Measurements from ENCODE around the gene SAMD11. TPM values are rescaled to one million over a fixed set of nuclear protein-coding genes. Genes with fewer than 3 reads are reported as not detected.

Gene SAMD11
- total and polyA plus RNA-seq, 2 of the 8 experiments (the other 6 are each of a cell fraction or from before 2014, with no cell fraction given) = 0.18 to 0.30 TPM

DNA sequence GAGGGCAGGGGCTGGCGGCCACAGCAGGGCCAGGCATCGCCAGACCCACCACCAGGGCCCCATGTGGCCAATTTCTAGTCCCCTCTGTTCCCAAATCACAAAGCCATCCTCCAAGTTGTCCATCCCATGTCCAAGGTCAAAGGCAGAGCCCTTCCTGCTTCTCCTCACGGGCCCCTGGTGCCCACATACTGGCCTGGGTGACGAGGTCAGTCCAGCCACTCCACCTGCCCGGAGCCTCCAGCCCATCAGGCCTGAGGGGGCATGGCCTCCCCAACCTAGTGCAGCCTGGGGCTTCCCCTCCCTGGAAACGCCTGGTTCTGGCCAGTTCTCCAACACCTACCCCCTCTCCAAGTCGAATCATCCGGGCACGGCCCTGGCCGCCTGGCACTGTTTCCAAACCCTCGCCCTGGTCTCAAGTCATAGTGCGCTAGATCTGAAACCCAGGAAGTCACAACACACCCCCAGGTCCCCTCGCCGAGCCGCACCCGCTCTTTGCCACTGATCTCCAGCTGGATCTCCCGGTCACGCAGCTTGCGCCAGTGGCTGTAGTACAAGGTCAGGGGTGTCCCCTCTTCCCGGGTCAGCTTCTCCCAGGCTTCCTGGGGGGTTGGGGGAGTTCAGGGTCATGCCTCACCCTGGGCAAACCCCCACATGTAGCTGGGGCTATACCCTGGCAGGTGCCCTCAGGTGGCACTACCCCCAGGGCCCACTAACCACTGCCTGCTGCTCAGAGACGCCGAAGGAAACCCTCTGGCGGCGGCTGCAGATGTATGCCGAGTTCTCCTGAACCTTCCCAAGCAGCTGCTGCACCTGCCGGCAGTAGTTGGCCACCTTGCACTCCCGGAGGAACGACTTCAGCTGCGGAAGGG lies 22.2 kb downstream of the SAMD11 start:
- POLR2A ChIA-PET (ENCODE audit: partially characterized antibody) = interaction anchor here (0.6 to 9.5 kb wide), 7 partner anchors 8 to 393 kb away, joined by 3 to 65 read pairs (median 3); partner anchors contain the start of gene NOC2L

More for the DNA sequence above, 22.2 kb downstream of the SAMD11 start:
- H3K56ac ChIP-seq (replicated peaks; ENCODE audit: insufficient read length, low read depth, low read length) = no peak overlapping the region
- TF ChIP-seq, protein P1, sequence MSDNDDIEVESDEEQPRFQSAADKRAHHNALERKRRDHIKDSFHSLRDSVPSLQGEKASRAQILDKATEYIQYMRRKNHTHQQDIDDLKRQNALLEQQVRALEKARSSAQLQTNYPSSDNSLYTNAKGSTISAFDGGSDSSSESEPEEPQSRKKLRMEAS (IDR thresholded peaks at IDR 0.05) = no peak
- TF ChIP-seq, protein P2, sequence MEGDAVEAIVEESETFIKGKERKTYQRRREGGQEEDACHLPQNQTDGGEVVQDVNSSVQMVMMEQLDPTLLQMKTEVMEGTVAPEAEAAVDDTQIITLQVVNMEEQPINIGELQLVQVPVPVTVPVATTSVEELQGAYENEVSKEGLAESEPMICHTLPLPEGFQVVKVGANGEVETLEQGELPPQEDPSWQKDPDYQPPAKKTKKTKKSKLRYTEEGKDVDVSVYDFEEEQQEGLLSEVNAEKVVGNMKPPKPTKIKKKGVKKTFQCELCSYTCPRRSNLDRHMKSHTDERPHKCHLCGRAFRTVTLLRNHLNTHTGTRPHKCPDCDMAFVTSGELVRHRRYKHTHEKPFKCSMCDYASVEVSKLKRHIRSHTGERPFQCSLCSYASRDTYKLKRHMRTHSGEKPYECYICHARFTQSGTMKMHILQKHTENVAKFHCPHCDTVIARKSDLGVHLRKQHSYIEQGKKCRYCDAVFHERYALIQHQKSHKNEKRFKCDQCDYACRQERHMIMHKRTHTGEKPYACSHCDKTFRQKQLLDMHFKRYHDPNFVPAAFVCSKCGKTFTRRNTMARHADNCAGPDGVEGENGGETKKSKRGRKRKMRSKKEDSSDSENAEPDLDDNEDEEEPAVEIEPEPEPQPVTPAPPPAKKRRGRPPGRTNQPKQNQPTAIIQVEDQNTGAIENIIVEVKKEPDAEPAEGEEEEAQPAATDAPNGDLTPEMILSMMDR (IDR thresholded peaks at IDR 0.05; ENCODE audit: control extremely low read depth in 1 of 3, insufficient read depth in 1 of 3, low read depth in 1 of 3, low read length in 3 of 3) = no peak
- TF ChIP-seq HDAC6 (IDR thresholded peaks at IDR 0.05; ENCODE audit: low read depth, low read length) (no peak), SIRT6 (IDR thresholded peaks at IDR 0.05; ENCODE audit: low read length) (no peak), RAD21 (IDR thresholded peaks at IDR 0.05 in 1 of 2, conservative IDR thresholded peaks at IDR 0.05 in 1 of 2; ENCODE audit: low read depth in 2 of 2, low read length in 2 of 2) (no peak)
- TF ChIP-seq, protein P3, sequence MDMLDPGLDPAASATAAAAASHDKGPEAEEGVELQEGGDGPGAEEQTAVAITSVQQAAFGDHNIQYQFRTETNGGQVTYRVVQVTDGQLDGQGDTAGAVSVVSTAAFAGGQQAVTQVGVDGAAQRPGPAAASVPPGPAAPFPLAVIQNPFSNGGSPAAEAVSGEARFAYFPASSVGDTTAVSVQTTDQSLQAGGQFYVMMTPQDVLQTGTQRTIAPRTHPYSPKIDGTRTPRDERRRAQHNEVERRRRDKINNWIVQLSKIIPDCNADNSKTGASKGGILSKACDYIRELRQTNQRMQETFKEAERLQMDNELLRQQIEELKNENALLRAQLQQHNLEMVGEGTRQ (IDR thresholded peaks at IDR 0.05; ENCODE audit: low read length) = no peak
- H3K27me3 ChIP-seq (replicated peaks in 1 of 4; ENCODE audit: control insufficient read depth in 3 of 4, extremely low read depth in 1 of 4, insufficient read depth in 3 of 4, low read length in 3 of 4) = peaks cover 22 to 29% (median 28%) of the 10 kb centered on the region in 4 experiments
- no peak overlapping the region for H3K4me2 ChIP-seq (ENCODE audit: insufficient read depth in 1 of 2, low read depth in 2 of 2, low read length in 2 of 2)
- no peak overlapping the region for H3K23ac ChIP-seq (ENCODE audit: insufficient read length)
- no peak overlapping the region for H3K9ac ChIP-seq (replicated peaks in 1 of 4; ENCODE audit: extremely low read depth in 1 of 4, low read depth in 3 of 4, low read length in 3 of 4)
- whole genome bisulfite sequencing, 2 experiments (ENCODE audit: extremely low coverage in 1 of 2, insufficient coverage in 1 of 2, insufficient read length in 1 of 2, insufficient replicate concordance in 2 of 2, low coverage in 1 of 2, low lambda C conversion rate in 2 of 2, missing lambda C conversion rate in 1 of 2) = 94% methylated on average over 26 of the region's 29 CpGs; no CpG with 5 or more reads in 1 of the 2 experiments
- peaks cover 8% of the 10 kb centered on the region for H3K79me1 ChIP-seq (ENCODE audit: low read depth, low read length)
- H3K18ac ChIP-seq (ENCODE audit: extremely low read depth, low read length) = no peak overlapping the region
- no peak overlapping the region for H2BK5ac ChIP-seq (ENCODE audit: low read depth, low read length)
- H4K5ac ChIP-seq (ENCODE audit: insufficient read length, low read depth, low read length) = no peak overlapping the region
- H4K8ac ChIP-seq (ENCODE audit: extremely low read depth, insufficient read depth, low read length) = no peak overlapping the region; the same call in none of the 2 replicates
- H2BK120ac ChIP-seq (replicated peaks; ENCODE audit: low read depth, low read length) = no peak overlapping the region
- no peaks in the 10 kb centered on the region for H3K9me3 ChIP-seq (ENCODE audit: insufficient read depth in 2 of 2, low read depth in 1 of 2, low read length in 1 of 2)
- H3K27ac ChIP-seq (ENCODE audit: low read depth, low read length) = no peak overlapping the region
- H4K91ac ChIP-seq (replicated peaks; ENCODE audit: insufficient read length, low read length) = no peak overlapping the region
- peaks cover 21 to 42% of the 10 kb centered on the region in 2 experiments for H4K20me1 ChIP-seq (replicated peaks in 1 of 2; ENCODE audit: control insufficient read depth in 1 of 2, insufficient read depth in 2 of 2, low read length in 2 of 2)
- no peak overlapping the region for H3K14ac ChIP-seq (ENCODE audit: insufficient read length)
- H3K4me3 ChIP-seq (ENCODE audit: extremely low read depth in 1 of 4, insufficient read depth in 2 of 4, low read depth in 3 of 4, low read length in 4 of 4) = no peak overlapping the region
- CTCF ChIA-PET (ENCODE audit: partially characterized antibody) = interaction anchor here (0.9 to 1.3 kb wide), 2 partner anchors 10 to 21 kb away, joined by 3 read pairs; partner anchors contain the start of gene PLEKHN1
- H2AK5ac ChIP-seq (ENCODE audit: low read depth, low read length) = no peak overlapping the region
- H3K4ac ChIP-seq (replicated peaks; ENCODE audit: insufficient read length, low read depth, low read length) = no peak overlapping the region
- H2BK15ac ChIP-seq (ENCODE audit: low read length) = no peak overlapping the region
- DNase-seq (ENCODE audit: low read depth in 1 of 2, low spot score in 2 of 2) (no peak), FAIRE-seq (no peak)
- H2BK12ac ChIP-seq (ENCODE audit: low read depth, low read length) = no peak overlapping the region
- H3K79me2 ChIP-seq (ENCODE audit: control insufficient read depth in 1 of 2, insufficient read depth in 2 of 2, low read length in 2 of 2) = no peaks in the 10 kb centered on the region; a peak in 1 of 4 replicates
- peaks cover 5% of the 10 kb centered on the region; the same call in 1 of the 2 replicates for H3K23me2 ChIP-seq (ENCODE audit: low read depth, low read length)
- no peak overlapping the region for H2BK20ac ChIP-seq (ENCODE audit: low read length)
- peaks cover 2 to 36% (median 26%) of the 10 kb centered on the region in 4 experiments for H3K36me3 ChIP-seq (ENCODE audit: control insufficient read depth in 2 of 4, insufficient read depth in 4 of 4, low read length in 3 of 4)
- H2AFZ ChIP-seq (ENCODE audit: low read length) = no peak overlapping the region
- H3K4me1 ChIP-seq (replicated peaks in 1 of 4; ENCODE audit: control insufficient read depth in 3 of 4, insufficient read depth in 4 of 4, low read length in 3 of 4) = peaks cover 3 to 17% (median 10%) of the 10 kb centered on the region in 4 experiments
